NT2/D1 (cell line): Measurements from ENCODE around the gene SPINDOC.

Experiments
- SUZ12 ChIP-seq: IDR thresholded peaks from 2 replicates; pipeline ENCODE4 v1.6.1; 2011; ENCODE audit not compliant: insufficient read length, insufficient read depth; ENCODE audit errors: extremely low read depth
- YY1 ChIP-seq: IDR thresholded peaks from 2 replicates; pipeline ENCODE4 v1.6.1; 2011; ENCODE audit not compliant: insufficient read length, insufficient read depth
- ZNF274 ChIP-seq: IDR thresholded peaks from 2 replicates; pipeline ENCODE4 v1.6.1; 2011; ENCODE audit warnings: mild to moderate bottlenecking, low read depth, low read length

- TF ChIP-seq YY1: no peak
- TF ChIP-seq ZNF274: no peak
- TF ChIP-seq SUZ12: no peak
Observed at GRCh38 chr11:63785823-63786222, 27.4 kb upstream of the SPINDOC start.
